NOMO-1 treated with DMSO at 0.1 percent for 48 hours (cell line): ENCODE results near the gene ARMC9.

Source experiments
- DNase-seq: peaks from one replicate; lab custom pipeline; 2025; ENCODE audit not compliant: unreplicated experiment; lab: John Stamatoyannopoulos, UW

ARMC9 gene

DNA sequence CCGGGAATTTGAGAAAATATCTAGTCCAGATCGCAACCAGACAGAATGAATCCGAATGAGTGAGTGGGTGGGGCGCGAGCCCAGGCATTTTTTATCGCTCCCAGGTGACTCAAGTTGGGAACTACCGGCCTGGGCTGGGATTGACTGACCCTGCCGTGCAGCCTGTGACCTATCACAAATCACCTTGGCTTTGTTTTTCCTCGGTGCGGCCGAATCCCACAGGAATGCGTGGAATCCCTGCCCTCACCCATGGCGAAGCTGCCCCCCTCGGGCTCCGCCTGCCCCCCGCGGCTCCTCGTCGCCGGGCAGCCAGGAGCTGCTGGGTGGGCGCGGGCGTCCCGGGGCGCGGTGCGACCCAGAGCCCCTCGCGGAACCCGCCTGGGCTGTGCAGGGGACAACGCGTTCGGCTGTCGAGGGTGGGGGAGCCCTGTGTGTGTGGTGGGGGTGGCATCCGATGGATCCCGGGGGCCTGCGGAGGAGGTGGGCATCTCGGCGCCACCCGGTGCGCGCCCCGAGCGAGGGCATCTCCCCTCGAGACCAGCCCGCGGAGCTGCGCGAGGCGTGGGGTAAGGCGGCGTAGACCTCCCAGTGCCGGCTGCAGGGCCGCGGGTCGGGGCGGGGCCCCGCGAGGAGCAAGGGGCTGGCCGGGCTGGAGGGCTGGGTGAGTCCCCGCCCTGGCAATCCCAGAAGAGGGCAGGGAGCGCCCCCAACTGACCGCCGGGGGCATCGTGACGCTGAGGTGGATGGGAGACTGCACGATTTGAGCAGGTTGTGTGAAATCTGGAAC lies 213.6 kb downstream of the ARMC9 start:
- peak; percentile 79 for DNase-seq

DNA sequence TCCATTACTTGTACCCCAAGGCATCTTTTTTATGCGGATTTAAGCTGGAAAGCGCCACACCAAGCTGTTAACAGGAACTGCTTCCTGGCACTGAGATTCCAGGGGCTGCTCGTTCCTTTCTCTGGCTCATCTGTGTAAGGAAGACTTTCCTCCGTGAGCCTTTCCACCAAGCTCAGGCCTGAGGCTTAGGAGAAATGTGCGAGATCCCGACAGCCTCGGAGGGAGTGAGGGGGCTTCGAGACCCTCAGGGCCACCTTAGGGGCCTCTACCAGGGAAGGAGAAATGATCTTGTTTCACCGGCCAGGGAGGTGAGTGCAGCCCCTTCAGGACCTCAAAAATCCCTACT lies 214.2 kb downstream of the ARMC9 start:
- DNase-seq, result no peak

DNA sequence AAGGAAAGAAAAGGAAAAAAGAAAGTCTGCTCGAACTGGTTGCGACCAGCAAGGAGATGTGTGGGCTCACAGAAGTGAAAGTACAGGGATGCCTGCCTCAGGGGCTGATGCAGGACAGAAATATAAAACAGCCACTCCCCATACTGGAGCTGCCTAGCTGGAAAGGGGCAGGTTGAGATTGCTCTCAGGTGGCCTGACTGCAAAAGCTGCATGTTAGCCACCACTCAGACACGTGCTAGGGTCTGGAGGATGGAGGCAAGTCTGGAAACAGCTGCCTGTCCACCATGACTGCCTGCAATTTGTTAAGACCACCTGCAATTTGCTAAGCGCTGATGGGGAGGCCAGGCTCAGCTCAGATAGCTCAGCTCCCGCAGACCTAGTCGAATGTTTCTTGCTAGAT lies 215.0 kb downstream of the ARMC9 start:
- DNase-seq, result no peak

- no peak for DNase-seq
These were observed 215.6 kb downstream of the ARMC9 start for GRCh38 chr2:231413921-231414476.

- no peak for DNase-seq
These were observed 216.6 kb downstream of the ARMC9 start for GRCh38 chr2:231415029-231415428.

DNA sequence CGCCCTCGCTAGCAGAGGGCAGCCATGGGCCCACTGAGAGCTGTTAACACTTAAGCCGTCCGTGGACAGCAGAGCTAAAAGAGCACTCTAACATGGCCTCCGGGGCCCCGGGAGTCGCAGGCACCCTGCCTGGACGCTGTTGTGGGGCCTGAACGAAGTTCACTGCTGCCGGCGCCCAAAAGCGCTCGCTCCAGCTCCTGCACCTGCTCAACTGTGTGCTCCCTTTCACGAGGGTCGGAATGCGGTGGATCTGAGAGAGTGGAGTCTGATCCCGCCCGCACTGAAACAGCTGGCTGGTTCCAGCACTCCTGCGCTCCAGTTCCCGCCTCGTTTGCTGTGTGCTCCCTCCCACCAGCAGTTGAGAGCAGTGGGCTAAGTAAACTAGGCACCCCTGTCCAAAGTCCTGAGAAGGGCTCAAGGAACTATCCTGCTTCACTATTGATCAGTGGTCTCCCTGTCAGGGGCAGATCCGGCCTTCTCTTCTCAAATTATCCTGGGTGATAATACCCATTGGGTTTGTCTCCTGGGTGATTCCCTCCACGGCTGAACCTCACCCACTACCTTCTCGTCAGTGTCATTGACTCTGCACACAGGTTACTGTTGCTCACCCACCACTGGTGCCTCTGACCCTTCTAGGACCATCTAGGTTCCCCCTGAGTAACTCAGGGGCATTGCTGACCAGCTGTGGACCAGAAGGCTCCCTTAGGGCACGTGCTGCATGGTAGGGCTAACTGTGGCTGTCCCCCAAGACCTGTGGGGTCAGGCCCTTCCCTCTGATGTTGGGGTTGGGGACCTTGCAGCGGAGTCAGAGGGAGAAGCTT lies 220.6 kb downstream of the ARMC9 start:
- DNase-seq, result no peak

GRCh38 chr2:231421051-231421580 lies 222.7 kb downstream of the ARMC9 start:
- no peak for DNase-seq

DNA sequence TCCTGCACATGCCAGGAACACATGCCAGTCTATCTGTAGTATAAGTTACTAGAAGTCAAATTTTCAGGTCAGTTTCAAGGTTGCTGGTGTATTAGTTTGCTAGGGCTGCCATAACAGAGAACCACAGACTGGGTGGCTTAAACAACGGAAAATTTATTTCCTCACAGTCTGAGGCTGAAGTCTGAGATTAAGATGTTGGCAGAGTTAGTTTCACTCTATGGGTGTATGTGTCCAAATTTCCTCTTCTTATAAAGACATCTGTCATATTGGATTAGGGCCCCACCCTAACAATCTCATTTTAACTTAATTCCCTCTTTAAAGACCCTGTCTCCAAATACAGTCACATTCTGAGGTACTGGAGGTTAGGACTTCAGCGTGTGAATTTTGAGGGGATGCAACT lies 223.6 kb downstream of the ARMC9 start:
- no peak for DNase-seq

GRCh38 chr2:231423176-231423575 lies 224.7 kb downstream of the ARMC9 start:
- DNase-seq, result no peak
